ENCODE measurements around the gene ENG. TPM values are rescaled to one million over a fixed set of nuclear protein-coding genes. Genes with fewer than 3 reads are reported as not detected.

ENG gene
- total RNA-seq, 1 donor: 30.7 TPM

DNA sequence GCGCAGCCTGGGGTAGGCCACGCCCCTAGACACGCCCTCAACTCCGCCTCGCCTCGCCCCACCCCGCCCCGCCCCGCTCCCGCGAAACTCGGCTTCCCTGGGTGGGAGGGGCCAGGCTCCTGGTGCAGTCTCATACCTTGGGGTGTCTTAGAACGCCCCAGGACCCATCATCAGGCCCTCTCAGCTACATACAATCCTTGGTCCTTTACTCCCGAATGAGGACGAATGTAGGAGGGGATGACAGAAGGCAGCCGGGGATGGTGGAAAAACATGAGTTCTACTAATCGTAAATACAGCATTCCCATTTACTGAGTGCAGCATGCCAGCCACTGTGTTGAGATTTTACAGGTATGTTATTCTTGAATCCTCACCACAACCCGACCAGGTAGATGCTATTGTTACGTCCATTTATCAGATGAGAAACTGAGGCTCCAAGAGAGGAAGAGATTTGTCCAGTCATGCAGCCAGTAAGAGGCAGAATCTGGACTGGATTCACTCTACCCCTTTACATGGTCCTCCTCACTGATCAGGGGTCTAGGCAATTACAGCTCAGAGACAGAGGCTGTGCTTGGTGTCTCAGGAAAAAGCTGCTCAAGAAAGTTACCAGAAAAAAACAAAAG, 82.8 kb downstream of the ENG start:
- peak overlapping the region; percentile 59 for H3K4me3 ChIP-seq (ENCODE audit: low read depth, low read length)
- DNase-seq (ENCODE audit: low read depth): no peak
- TF ChIP-seq, protein P1, sequence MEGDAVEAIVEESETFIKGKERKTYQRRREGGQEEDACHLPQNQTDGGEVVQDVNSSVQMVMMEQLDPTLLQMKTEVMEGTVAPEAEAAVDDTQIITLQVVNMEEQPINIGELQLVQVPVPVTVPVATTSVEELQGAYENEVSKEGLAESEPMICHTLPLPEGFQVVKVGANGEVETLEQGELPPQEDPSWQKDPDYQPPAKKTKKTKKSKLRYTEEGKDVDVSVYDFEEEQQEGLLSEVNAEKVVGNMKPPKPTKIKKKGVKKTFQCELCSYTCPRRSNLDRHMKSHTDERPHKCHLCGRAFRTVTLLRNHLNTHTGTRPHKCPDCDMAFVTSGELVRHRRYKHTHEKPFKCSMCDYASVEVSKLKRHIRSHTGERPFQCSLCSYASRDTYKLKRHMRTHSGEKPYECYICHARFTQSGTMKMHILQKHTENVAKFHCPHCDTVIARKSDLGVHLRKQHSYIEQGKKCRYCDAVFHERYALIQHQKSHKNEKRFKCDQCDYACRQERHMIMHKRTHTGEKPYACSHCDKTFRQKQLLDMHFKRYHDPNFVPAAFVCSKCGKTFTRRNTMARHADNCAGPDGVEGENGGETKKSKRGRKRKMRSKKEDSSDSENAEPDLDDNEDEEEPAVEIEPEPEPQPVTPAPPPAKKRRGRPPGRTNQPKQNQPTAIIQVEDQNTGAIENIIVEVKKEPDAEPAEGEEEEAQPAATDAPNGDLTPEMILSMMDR (IDR thresholded peaks at IDR 0.05; ENCODE audit: insufficient read depth, low read depth, low read length): no peak

DNA sequence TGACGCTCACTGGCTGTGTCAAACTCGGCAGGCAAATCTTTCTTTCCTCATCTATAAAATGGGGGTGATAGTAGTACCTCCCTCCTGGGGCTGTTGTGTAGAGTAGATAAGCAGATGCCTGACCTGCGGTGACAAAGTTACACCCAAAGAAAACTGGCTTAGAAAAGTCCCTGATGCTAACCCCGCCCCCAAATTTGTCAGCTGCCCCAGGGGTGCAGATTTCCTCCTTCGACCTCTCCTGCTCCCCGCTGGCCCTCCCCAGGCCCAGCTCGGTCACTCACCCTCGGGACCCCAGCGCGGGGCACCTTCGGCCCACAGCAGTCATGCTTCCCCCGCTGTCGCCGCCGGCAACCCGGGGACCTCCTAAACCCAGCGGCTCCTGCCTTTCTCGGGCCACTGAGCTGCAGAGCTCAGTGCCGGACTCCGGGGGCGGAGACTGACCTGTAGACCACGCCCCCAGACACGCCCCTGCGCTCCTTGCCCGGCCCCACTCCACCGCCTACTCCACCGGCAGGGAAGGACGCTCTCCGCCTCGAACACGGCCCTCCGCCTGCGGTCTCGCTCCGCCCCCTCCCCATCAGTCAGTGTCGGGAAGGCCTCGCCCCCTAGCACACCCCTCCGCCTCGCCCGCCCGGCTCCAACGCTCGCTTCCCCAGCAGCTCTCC, 83.4 kb downstream of the ENG start:
- peak; percentile 98 for DNase-seq (ENCODE audit: low read depth)
- TF ChIP-seq, protein P1 (IDR thresholded peaks at IDR 0.05; ENCODE audit: insufficient read depth, low read depth, low read length): no peak
- H3K4me3 ChIP-seq (ENCODE audit: low read depth, low read length): peak overlapping the region; percentile 59

DNA sequence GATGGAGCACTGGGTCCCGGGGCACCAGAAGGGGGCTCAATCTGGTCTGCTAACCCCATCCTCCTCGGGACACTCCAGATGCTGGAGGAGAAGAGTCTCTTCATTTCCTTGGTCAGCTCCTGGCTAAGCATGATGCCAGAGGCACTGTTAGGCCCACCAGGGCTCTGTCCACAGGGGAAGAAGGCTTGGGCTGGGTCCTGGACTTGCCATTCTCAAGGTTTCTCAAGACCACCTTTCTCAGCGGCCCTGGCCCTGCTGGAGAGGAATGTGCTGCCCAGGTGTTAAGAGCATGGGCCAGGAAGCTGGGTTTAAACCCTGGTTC, 83.9 kb downstream of the ENG start:
- no peak overlapping the region for H3K4me3 ChIP-seq (ENCODE audit: low read depth, low read length)
- DNase-seq (ENCODE audit: low read depth): no peak
- TF ChIP-seq, protein P1 (IDR thresholded peaks at IDR 0.05; ENCODE audit: insufficient read depth, low read depth, low read length): no peak

DNA sequence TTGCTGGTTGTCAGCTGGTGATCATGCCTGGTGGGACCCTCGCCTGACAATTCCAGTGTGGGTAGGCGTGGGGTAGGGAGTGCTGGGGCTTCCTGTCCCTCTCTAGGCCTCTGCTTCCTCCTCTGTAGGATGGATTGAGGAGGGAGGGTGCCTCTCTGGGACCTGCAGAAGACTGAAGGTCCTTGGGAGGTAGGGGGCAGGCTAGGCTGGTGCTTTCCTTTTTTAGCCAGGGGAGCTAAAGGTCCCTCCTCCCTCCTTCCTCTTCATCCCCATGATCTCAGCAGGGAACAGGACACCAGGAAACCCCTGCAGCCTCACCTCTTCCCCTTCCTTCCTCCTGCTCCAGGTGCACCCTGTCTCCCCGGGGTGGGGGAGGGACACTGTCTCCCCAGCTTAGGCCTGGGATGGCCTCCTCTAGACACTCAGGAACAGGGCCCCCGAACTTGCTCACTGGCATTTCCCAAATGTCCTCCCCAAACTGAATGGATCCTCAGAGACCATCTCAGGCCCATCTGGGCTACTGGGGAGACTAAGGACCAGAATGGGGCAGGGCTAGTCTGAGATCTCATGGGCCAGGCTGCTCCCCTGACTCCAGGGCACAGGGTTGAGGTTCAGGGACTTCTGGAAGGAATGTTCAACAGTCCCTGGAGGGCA, 84.4 kb downstream of the ENG start:
- TF ChIP-seq, protein P1 (IDR thresholded peaks at IDR 0.05; ENCODE audit: insufficient read depth, low read depth, low read length): no peak
- no peak for DNase-seq (ENCODE audit: low read depth)
- H3K4me3 ChIP-seq (ENCODE audit: low read depth, low read length): no peak overlapping the region

DNA sequence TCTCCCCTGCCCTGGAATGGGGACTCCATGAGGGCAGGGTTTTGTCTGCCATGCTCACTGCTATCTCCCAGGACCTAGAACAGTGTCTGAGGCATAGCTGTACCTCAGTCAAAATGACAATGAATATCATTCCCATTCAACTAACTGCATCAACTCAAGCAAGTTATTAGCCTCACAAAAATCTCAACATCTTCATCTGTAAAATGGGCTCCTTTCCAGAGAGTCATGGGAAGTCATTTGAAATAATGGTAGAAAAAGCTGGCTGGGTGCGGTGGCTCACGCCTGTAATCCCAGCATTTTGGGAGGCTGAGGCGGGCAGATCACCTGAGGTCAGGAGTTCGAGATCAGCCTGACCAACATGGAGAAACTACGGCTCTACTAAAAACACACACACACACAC, 85.4 kb downstream of the ENG start:
- H3K4me3 ChIP-seq (ENCODE audit: low read depth, low read length): no peak overlapping the region
- no peak for DNase-seq (ENCODE audit: low read depth)
- TF ChIP-seq, protein P1 (IDR thresholded peaks at IDR 0.05; ENCODE audit: insufficient read depth, low read depth, low read length): no peak

DNA sequence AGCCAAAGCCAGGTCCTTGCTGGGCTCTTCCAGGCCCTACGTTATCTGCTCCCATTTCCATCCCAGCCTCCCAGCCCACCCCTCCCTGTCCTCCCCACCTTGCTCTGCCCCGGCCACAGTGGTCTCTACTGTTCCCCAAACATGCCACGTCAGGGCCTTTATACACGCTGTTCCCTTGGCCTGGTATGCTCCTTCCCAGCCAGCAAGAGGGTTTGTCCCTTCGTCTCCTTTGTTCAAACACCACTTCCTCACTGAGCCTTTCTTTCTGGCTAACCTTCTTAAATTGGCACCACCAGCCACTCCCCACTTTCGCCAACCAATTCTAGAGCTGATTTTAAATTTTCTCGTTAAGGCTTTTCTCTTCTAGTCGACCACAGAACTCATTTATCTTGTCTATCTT, 85.8 kb downstream of the ENG start:
- DNase-seq (ENCODE audit: low read depth): no peak
- TF ChIP-seq, protein P1 (IDR thresholded peaks at IDR 0.05; ENCODE audit: insufficient read depth, low read depth, low read length): no peak

More for the DNA sequence above, 85.8 kb downstream of the ENG start:
- no peak overlapping the region for H3K4me3 ChIP-seq (ENCODE audit: low read depth, low read length)

Data from fibroblast of villous mesenchyme (primary cell).